ENCODE results near the gene MAGI2. TPM values are rescaled to one million over a fixed set of nuclear protein-coding genes. Genes with fewer than 3 reads are reported as not detected.

Gene MAGI2
- total and polyA plus RNA-seq, 4 donors: 0.37 to 4.1 (median 1.4) TPM

DNA sequence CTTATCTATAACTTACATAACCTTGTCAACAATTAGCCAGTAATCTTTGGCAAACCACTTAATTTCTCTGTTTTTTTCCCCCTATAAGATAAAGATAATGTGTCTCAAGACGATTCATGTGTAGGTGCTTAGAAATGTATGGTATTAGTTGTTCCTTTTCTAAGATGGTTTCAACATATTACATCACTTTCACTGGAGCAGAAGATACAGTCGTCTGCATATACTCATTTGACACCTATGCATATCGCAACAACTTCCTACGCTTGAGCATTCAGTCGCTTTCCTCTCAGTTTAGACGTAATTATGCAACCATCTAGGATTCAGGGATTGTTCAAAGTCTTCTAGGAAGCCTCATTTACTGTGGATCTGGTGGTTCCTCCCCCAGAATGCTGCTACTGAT is 1258.2 kb downstream of the MAGI2 start:
- TF ChIP-seq, protein P1, sequence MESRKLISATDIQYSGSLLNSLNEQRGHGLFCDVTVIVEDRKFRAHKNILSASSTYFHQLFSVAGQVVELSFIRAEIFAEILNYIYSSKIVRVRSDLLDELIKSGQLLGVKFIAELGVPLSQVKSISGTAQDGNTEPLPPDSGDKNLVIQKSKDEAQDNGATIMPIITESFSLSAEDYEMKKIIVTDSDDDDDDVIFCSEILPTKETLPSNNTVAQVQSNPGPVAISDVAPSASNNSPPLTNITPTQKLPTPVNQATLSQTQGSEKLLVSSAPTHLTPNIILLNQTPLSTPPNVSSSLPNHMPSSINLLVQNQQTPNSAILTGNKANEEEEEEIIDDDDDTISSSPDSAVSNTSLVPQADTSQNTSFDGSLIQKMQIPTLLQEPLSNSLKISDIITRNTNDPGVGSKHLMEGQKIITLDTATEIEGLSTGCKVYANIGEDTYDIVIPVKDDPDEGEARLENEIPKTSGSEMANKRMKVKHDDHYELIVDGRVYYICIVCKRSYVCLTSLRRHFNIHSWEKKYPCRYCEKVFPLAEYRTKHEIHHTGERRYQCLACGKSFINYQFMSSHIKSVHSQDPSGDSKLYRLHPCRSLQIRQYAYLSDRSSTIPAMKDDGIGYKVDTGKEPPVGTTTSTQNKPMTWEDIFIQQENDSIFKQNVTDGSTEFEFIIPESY (IDR thresholded peaks at IDR 0.05): no peak
- no peak for TF ChIP-seq HNF4A (conservative IDR thresholded peaks at IDR 0.05)
- no peak for TF ChIP-seq NR2F2 (IDR thresholded peaks at IDR 0.05)
- TF ChIP-seq, protein P2, sequence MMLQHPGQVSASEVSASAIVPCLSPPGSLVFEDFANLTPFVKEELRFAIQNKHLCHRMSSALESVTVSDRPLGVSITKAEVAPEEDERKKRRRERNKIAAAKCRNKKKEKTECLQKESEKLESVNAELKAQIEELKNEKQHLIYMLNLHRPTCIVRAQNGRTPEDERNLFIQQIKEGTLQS (IDR thresholded peaks at IDR 0.05): no peak
- no peak for TF ChIP-seq SP1 (IDR thresholded peaks at IDR 0.05)
- TF ChIP-seq, protein P3, sequence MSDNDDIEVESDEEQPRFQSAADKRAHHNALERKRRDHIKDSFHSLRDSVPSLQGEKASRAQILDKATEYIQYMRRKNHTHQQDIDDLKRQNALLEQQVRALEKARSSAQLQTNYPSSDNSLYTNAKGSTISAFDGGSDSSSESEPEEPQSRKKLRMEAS (IDR thresholded peaks at IDR 0.05): no peak
- no peak for DNase-seq (ENCODE audit: low spot score)
- WGBS: 90% methylated on average over 6 of the region's 6 CpGs

DNA sequence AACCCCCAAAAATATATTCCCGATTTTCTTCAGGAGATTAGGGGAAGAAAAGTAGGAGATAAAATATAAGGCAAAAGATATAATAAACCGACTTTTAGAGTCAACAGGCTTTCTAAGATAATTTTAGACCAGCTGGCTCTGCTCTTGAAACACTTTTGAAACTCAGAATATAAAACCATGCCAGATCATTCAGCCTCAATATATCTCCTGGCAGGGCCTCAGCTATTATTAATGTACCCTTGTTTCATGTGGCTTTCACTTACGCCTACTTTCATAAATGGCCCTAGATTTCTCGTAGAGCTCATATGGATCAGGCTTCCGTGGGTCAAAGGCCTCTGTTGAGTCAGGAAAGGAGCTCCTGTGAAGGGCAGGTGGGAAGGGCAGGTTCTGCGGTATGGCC is 1258.9 kb downstream of the MAGI2 start:
- Histone ChIP-seq H3K9me3 (ENCODE audit: control insufficient read depth in 4 of 4, low read length in 3 of 4) (no peaks in the 10 kb centered on the region), H3K4me3 (ENCODE audit: low read depth in 1 of 3, low read length in 3 of 3) (no peak overlapping the region), H3K9ac (ENCODE audit: low read depth in 1 of 2, low read length in 2 of 2) (no peak overlapping the region), H3K27ac (ENCODE audit: low read depth in 1 of 2, low read length in 2 of 2) (no peak overlapping the region), H3K4me1 (ENCODE audit: control insufficient read depth in 4 of 4, insufficient read depth in 4 of 4, low read length in 3 of 4) (peaks cover 0 to 3% (median 0%) of the 10 kb centered on the region in 4 donors), H3K27me3 (ENCODE audit: control insufficient read depth in 4 of 4, insufficient read depth in 4 of 4, low read length in 3 of 4) (no peaks in the 10 kb centered on the region), H3K36me3 (ENCODE audit: control insufficient read depth in 4 of 4, insufficient read depth in 3 of 4, low read depth in 1 of 4, low read length in 3 of 4) (no peaks in the 10 kb centered on the region)
- 87% methylated on average over 6 of the region's 6 CpGs for WGBS
- no peak for DNase-seq (ENCODE audit: low spot score)
- no peak for TF ChIP-seq FOXA1 (IDR thresholded peaks at IDR 0.05)
- no peak for TF ChIP-seq HNF4A (conservative IDR thresholded peaks at IDR 0.05)
- no peak for TF ChIP-seq SP1 (IDR thresholded peaks at IDR 0.05)
- no peak for TF ChIP-seq EGR1 (IDR thresholded peaks at IDR 0.05; ENCODE audit: low read depth in 2 of 2)
- TF ChIP-seq TAF1 (conservative IDR thresholded peaks at IDR 0.05): no peak
- TF ChIP-seq HNF4G (IDR thresholded peaks at IDR 0.05): no peak

More for the DNA sequence above, 1258.2 kb downstream of the MAGI2 start:
- no peaks in the 10 kb centered on the region for H3K27me3 ChIP-seq (ENCODE audit: control insufficient read depth in 4 of 4, insufficient read depth in 4 of 4, low read length in 3 of 4)
- no peaks in the 10 kb centered on the region for H3K36me3 ChIP-seq (ENCODE audit: control insufficient read depth in 4 of 4, insufficient read depth in 3 of 4, low read depth in 1 of 4, low read length in 3 of 4)
- H3K4me1 ChIP-seq (ENCODE audit: control insufficient read depth in 4 of 4, insufficient read depth in 4 of 4, low read length in 3 of 4): peaks cover 0 to 3% (median 0%) of the 10 kb centered on the region in 4 donors
- H3K9ac ChIP-seq (ENCODE audit: low read depth in 1 of 2, low read length in 2 of 2): no peak overlapping the region
- H3K4me3 ChIP-seq (ENCODE audit: low read depth in 1 of 3, low read length in 3 of 3): no peak overlapping the region
- no peak overlapping the region for H3K27ac ChIP-seq (ENCODE audit: low read depth in 1 of 2, low read length in 2 of 2)
- no peaks in the 10 kb centered on the region for H3K9me3 ChIP-seq (ENCODE audit: control insufficient read depth in 4 of 4, low read length in 3 of 4)

DNA sequence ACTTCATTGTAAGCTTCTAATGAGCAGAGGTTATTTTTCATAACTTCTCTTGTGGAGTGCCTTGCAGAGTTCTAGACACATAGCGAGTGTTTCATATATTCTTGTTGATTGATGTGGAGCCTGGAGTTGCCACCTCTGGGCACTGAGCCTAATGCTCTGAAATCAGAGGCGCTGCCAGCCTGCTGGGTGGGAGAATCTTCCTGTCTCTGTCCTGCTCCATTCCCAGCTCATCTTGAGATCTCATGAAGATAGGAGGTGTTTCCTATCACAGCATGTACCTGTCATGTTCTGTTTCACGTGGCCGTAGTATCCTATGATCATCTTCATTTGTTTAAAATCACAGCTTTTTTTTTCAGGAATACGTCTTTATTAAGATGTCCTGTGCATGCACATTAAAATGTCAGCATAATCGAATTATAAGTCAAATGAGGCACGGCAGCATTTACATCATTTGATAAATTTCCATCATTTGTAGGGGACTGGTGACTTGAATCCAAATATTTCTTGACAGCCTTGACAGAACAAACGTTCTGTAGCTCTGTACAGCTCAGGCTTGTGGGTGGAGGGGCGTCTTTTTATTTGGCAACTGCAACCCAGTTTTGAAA is 1261.9 kb downstream of the MAGI2 start:
- no peaks in the 10 kb centered on the region for H3K36me3 ChIP-seq (ENCODE audit: control insufficient read depth in 4 of 4, insufficient read depth in 3 of 4, low read depth in 1 of 4, low read length in 3 of 4)
- WGBS: 84% methylated on average over 9 of the region's 9 CpGs
- H3K27ac ChIP-seq (ENCODE audit: low read depth in 1 of 2, low read length in 2 of 2): no peak overlapping the region
- no peak for DNase-seq (ENCODE audit: low spot score)
- no peaks in the 10 kb centered on the region for H3K4me1 ChIP-seq (ENCODE audit: control insufficient read depth in 4 of 4, insufficient read depth in 4 of 4, low read length in 3 of 4)
- no peak overlapping the region for H3K4me3 ChIP-seq (ENCODE audit: low read depth in 1 of 3, low read length in 3 of 3)
- no peaks in the 10 kb centered on the region for H3K9me3 ChIP-seq (ENCODE audit: control insufficient read depth in 4 of 4, low read length in 3 of 4)
- H3K27me3 ChIP-seq (ENCODE audit: control insufficient read depth in 4 of 4, insufficient read depth in 4 of 4, low read length in 3 of 4): no peaks in the 10 kb centered on the region
- no peak overlapping the region for H3K9ac ChIP-seq (ENCODE audit: low read depth in 1 of 2, low read length in 2 of 2)
- no peak for TF ChIP-seq YY1 (IDR thresholded peaks at IDR 0.05)
- no peak for TF ChIP-seq NR2F2 (IDR thresholded peaks at IDR 0.05)
- TF ChIP-seq, protein P4, sequence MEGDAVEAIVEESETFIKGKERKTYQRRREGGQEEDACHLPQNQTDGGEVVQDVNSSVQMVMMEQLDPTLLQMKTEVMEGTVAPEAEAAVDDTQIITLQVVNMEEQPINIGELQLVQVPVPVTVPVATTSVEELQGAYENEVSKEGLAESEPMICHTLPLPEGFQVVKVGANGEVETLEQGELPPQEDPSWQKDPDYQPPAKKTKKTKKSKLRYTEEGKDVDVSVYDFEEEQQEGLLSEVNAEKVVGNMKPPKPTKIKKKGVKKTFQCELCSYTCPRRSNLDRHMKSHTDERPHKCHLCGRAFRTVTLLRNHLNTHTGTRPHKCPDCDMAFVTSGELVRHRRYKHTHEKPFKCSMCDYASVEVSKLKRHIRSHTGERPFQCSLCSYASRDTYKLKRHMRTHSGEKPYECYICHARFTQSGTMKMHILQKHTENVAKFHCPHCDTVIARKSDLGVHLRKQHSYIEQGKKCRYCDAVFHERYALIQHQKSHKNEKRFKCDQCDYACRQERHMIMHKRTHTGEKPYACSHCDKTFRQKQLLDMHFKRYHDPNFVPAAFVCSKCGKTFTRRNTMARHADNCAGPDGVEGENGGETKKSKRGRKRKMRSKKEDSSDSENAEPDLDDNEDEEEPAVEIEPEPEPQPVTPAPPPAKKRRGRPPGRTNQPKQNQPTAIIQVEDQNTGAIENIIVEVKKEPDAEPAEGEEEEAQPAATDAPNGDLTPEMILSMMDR (IDR thresholded peaks at IDR 0.05; ENCODE audit: low read depth, low read length, missing input control): no peak
- TF ChIP-seq RAD21 (IDR thresholded peaks at IDR 0.05): no peak
- TF ChIP-seq, protein P1 (IDR thresholded peaks at IDR 0.05): no peak
- no peak for TF ChIP-seq HNF4A (conservative IDR thresholded peaks at IDR 0.05)
- no peak for TF ChIP-seq FOXA2 (IDR thresholded peaks at IDR 0.05)
- no peak for TF ChIP-seq EGR1 (IDR thresholded peaks at IDR 0.05; ENCODE audit: low read depth in 2 of 2)
- TF ChIP-seq, protein P3 (IDR thresholded peaks at IDR 0.05): no peak
- TF ChIP-seq FOXA1 (IDR thresholded peaks at IDR 0.05): no peak
- no peak for TF ChIP-seq HNF4G (IDR thresholded peaks at IDR 0.05)
- no peak for TF ChIP-seq JUND (IDR thresholded peaks at IDR 0.05)
- TF ChIP-seq, protein P2 (IDR thresholded peaks at IDR 0.05): no peak
- TF ChIP-seq GABPA (IDR thresholded peaks at IDR 0.05 in 1 of 2, conservative IDR thresholded peaks at IDR 0.05 in 1 of 2): no peak
- no peak for TF ChIP-seq RXRA (IDR thresholded peaks at IDR 0.05)

Measured in liver (tissue), 9 donors.